Measurements from ENCODE around the gene PSMA7.
"Not testable (repeated sequence)": the region's sequence is repeated elsewhere in the genome, so short reads cannot be mapped to it uniquely, and the experiment has no call there.

PSMA7 gene

GRCh38 chr20:62151835-62152364 lies 8.7 kb upstream of the PSMA7 start:
- DNase-seq: no peak

- DNase-seq: no peak
Measured at GRCh38 chr20:62151225-62151624, 8.0 kb upstream of the PSMA7 start.

GRCh38 chr20:62150310-62150575 lies 7.0 kb upstream of the PSMA7 start:
- DNase-seq: no peak

- DNase-seq: no peak
Measured at GRCh38 chr20:62149532-62150309, 6.5 kb upstream of the PSMA7 start.

GRCh38 chr20:62148908-62149314 lies 5.7 kb upstream of the PSMA7 start:
- no peak for DNase-seq

GRCh38 chr20:62148383-62148782 lies 5.2 kb upstream of the PSMA7 start:
- not testable (repeated sequence) for DNase-seq

GRCh38 chr20:62147528-62147927 lies 4.3 kb upstream of the PSMA7 start:
- DNase-seq: no peak

- DNase-seq: no peak
Measured at GRCh38 chr20:62147125-62147524, 3.9 kb upstream of the PSMA7 start.

GRCh38 chr20:62146019-62146755 lies 3.0 kb upstream of the PSMA7 start:
- DNase-seq: no peak

GRCh38 chr20:62145688-62146018 lies 2.5 kb upstream of the PSMA7 start:
- DNase-seq: no peak

GRCh38 chr20:62143957-62144825 lies 997 bp upstream of the PSMA7 start:
- DNase-seq: peak; percentile 34 to 59 (median 54)

- peak in 2 of 3 experiments; percentile 70 for DNase-seq
Measured at GRCh38 chr20:62142252-62143080, 728 bp downstream of the PSMA7 start.

GRCh38 chr20:62141397-62142251 lies 1.6 kb downstream of the PSMA7 start:
- peak in 2 of 3 experiments; percentile 24 to 61 for DNase-seq

- DNase-seq: no peak
Measured at GRCh38 chr20:62141043-62141396, 2.2 kb downstream of the PSMA7 start.

- DNase-seq: no peak
Measured at GRCh38 chr20:62139636-62140035, 3.6 kb downstream of the PSMA7 start.

GRCh38 chr20:62138912-62139311 lies 4.3 kb downstream of the PSMA7 start:
- DNase-seq: no peak

GRCh38 chr20:62138204-62138543 lies 5.0 kb downstream of the PSMA7 start:
- DNase-seq: no peak

GRCh38 chr20:62137478-62138203 lies 5.6 kb downstream of the PSMA7 start:
- DNase-seq: no peak

GRCh38 chr20:62137092-62137384 lies 6.2 kb downstream of the PSMA7 start:
- no peak for DNase-seq

- peak; percentile 47 to 70 (median 48) for DNase-seq
Measured at GRCh38 chr20:62136283-62137091, 6.7 kb downstream of the PSMA7 start.
